Liver (tissue), 3 donors: Measurements from ENCODE around the gene CEP131.

Experiments
- ATF3 ChIP-seq: IDR thresholded peaks from 2 replicates; pipeline ENCODE4 v1.6.1; 2016; ENCODE audit warnings: antibody characterized with exemption
- FOXA1 ChIP-seq: IDR thresholded peaks from 2 replicates; pipeline ENCODE4 v1.6.1; 2016; ENCODE audit warnings: antibody characterized with exemption
- GABPA ChIP-seq, 2 donors: IDR thresholded peaks in 1 of 2; conservative IDR thresholded peaks in 1 of 2; 2 replicates each; pipeline ENCODE4 v1.6.1; 2016; ENCODE audit warnings: antibody characterized with exemption in 2 of 2, mild to moderate bottlenecking in 1 of 2, moderate library complexity in 1 of 2
- RXRA ChIP-seq, 2 donors: IDR thresholded peaks; 2 replicates each; pipeline ENCODE4 v1.6.1; 2017 to 2018; ENCODE audit warnings: antibody characterized with exemption in 2 of 2, mild to moderate bottlenecking in 1 of 2
- TAF1 ChIP-seq: conservative IDR thresholded peaks from 2 replicates; pipeline ENCODE4 v1.6.1; 2016; ENCODE audit warnings: antibody characterized with exemption, mild to moderate bottlenecking
- TF ChIP-seq, protein P1 (sequence below): fragments of 150-350 bp; IDR thresholded peaks from 2 replicates; pipeline ENCODE4 v1.5.1; 2017; ENCODE audit warnings: improper control_type of control experiment, low read depth, low read length; ENCODE audit not compliant: missing input control
- donor health status: healthy.
- donor health status: healthy.

- TF ChIP-seq GABPA (IDR thresholded peaks at IDR 0.05 in 1 of 2, conservative IDR thresholded peaks at IDR 0.05 in 1 of 2) (no peak), ATF3 (no peak), RXRA (IDR thresholded peaks at IDR 0.05) (no peak), TAF1 (no peak), FOXA1 (no peak)
- TF ChIP-seq, protein P1, sequence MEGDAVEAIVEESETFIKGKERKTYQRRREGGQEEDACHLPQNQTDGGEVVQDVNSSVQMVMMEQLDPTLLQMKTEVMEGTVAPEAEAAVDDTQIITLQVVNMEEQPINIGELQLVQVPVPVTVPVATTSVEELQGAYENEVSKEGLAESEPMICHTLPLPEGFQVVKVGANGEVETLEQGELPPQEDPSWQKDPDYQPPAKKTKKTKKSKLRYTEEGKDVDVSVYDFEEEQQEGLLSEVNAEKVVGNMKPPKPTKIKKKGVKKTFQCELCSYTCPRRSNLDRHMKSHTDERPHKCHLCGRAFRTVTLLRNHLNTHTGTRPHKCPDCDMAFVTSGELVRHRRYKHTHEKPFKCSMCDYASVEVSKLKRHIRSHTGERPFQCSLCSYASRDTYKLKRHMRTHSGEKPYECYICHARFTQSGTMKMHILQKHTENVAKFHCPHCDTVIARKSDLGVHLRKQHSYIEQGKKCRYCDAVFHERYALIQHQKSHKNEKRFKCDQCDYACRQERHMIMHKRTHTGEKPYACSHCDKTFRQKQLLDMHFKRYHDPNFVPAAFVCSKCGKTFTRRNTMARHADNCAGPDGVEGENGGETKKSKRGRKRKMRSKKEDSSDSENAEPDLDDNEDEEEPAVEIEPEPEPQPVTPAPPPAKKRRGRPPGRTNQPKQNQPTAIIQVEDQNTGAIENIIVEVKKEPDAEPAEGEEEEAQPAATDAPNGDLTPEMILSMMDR: no peak
These were observed 24.0 kb upstream of the CEP131 start for GRCh38 chr17:81246679-81247338.
